Neural progenitor cell (in vitro differentiated cells): ENCODE measurements around the gene COMMD3.

Experiments used
- EZH2 ChIP-seq: fragments of 200-600 bp; sonication (generic); IDR thresholded peaks from 2 replicates; pipeline ENCODE4 v1.6.1; 2017; ENCODE audit warnings: antibody characterized with exemption, mild to moderate bottlenecking, moderate library complexity
- EZH2phosphoT487 ChIP-seq: fragments of 200-600 bp; sonication (generic); IDR thresholded peaks from 2 replicates; pipeline ENCODE4 v1.6.1; 2017; ENCODE audit warnings: antibody characterized with exemption
- TF ChIP-seq, protein P1 (sequence below): fragments of 200-600 bp; sonication (generic); IDR thresholded peaks from 2 replicates; pipeline ENCODE4 v1.5.1; 2017; ENCODE audit warnings: antibody characterized with exemption, mild to moderate bottlenecking

DNA sequence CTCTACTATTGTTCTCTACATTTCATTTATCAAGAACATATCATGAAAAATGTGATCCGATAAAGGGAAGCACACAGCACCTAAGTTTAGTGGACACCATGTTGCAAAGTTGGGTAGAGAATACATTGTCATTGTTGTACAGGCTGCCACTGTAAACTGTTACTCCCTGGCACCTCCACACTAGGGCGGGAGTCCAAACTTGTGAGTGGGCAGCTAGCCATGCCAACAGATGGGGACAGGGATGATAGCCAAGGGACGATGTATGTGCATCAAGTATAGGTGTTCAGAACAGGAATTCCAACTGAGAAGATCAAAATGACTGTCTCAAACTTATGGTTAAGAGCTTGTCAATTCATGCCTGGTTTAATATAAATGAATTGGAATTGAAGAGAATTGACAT lies 31.1 kb upstream of the COMMD3 start:
- TF ChIP-seq, protein P1, sequence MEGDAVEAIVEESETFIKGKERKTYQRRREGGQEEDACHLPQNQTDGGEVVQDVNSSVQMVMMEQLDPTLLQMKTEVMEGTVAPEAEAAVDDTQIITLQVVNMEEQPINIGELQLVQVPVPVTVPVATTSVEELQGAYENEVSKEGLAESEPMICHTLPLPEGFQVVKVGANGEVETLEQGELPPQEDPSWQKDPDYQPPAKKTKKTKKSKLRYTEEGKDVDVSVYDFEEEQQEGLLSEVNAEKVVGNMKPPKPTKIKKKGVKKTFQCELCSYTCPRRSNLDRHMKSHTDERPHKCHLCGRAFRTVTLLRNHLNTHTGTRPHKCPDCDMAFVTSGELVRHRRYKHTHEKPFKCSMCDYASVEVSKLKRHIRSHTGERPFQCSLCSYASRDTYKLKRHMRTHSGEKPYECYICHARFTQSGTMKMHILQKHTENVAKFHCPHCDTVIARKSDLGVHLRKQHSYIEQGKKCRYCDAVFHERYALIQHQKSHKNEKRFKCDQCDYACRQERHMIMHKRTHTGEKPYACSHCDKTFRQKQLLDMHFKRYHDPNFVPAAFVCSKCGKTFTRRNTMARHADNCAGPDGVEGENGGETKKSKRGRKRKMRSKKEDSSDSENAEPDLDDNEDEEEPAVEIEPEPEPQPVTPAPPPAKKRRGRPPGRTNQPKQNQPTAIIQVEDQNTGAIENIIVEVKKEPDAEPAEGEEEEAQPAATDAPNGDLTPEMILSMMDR, result no peak
- TF ChIP-seq EZH2phosphoT487, result no peak
- no peak for TF ChIP-seq EZH2
